PFSK-1 (cell line): ENCODE measurements around the gene ENC1.

Experiments used
- FOXP2 ChIP-seq: optimal IDR thresholded peaks from 2 replicates; pipeline ENCODE3; 2011; ENCODE audit warnings: borderline replicate concordance, control low read depth, inconsistent platforms; ENCODE audit not compliant: insufficient read depth; ENCODE audit errors: extremely low read length, extremely low read depth
- POLR2AphosphoS5 ChIP-seq: IDR thresholded peaks from 2 replicates; pipeline ENCODE4 v1.6.1; 2012; ENCODE audit warnings: low read depth, mild to moderate bottlenecking, control low read depth, low read length, moderate library complexity
- REST ChIP-seq, 2 experiments: IDR thresholded peaks; 2 replicates each; pipeline versions ENCODE4 v1.6.1 to v1.8.0; 2011 to 2012; ENCODE audit warnings: low read depth in 2 of 2, low read length in 2 of 2, control low read depth in 1 of 2, inconsistent platforms in 1 of 2, mild to moderate bottlenecking in 1 of 2, moderate library complexity in 1 of 2; ENCODE audit not compliant: insufficient read depth in 1 of 2
- SIN3A ChIP-seq: IDR thresholded peaks from 2 replicates; pipeline ENCODE4 v1.6.1; 2012; ENCODE audit warnings: mild to moderate bottlenecking, low read length, moderate library complexity, borderline replicate concordance; ENCODE audit not compliant: insufficient read depth
- TAF1 ChIP-seq: IDR thresholded peaks from 2 replicates; pipeline ENCODE4 v1.6.1; 2012; ENCODE audit warnings: low read length, control low read depth, borderline replicate concordance; ENCODE audit not compliant: insufficient read depth

Gene ENC1

GRCh38 chr5:74608736-74609601 lies 31.6 kb downstream of the ENC1 start:
- no peak for TF ChIP-seq FOXP2
- no peak for TF ChIP-seq REST (IDR thresholded peaks at IDR 0.05; ENCODE audit: insufficient read depth in 1 of 2, low read depth in 2 of 2, low read length in 2 of 2)
- TF ChIP-seq SIN3A, result no peak
- TF ChIP-seq POLR2AphosphoS5, result no peak
- no peak for TF ChIP-seq TAF1

- TF ChIP-seq SIN3A (no peak), TAF1 (no peak), FOXP2 (no peak), POLR2AphosphoS5 (no peak), REST (IDR thresholded peaks at IDR 0.05; ENCODE audit: insufficient read depth in 1 of 2, low read depth in 2 of 2, low read length in 2 of 2) (no peak)
Measured at GRCh38 chr5:74605759-74606158, 34.8 kb downstream of the ENC1 start.

- TF ChIP-seq POLR2AphosphoS5 (no peak), TAF1 (no peak), FOXP2 (no peak), REST (IDR thresholded peaks at IDR 0.05; ENCODE audit: insufficient read depth in 1 of 2, low read depth in 2 of 2, low read length in 2 of 2) (no peak), SIN3A (no peak)
Measured at GRCh38 chr5:74603376-74603775, 37.2 kb downstream of the ENC1 start.

GRCh38 chr5:74599148-74599547 lies 41.4 kb downstream of the ENC1 start:
- TF ChIP-seq REST (IDR thresholded peaks at IDR 0.05; ENCODE audit: insufficient read depth in 1 of 2, low read depth in 2 of 2, low read length in 2 of 2) (no peak), TAF1 (no peak), POLR2AphosphoS5 (no peak), FOXP2 (no peak)
